HuH-7.5 (cell line): Measurements from ENCODE around the gene F10.

Experiments used
- DNase-seq: peaks from one replicate; pipeline ENCODE4 v3.0.0; 2011; ENCODE audit warnings: low spot score

The F10 gene

GRCh38 chr13:113086991-113087922 lies 35.3 kb upstream of the F10 start:
- no peak for DNase-seq

- no peak for DNase-seq
These were observed 34.5 kb upstream of the F10 start for GRCh38 chr13:113087923-113088690.

GRCh38 chr13:113088691-113089020 lies 33.9 kb upstream of the F10 start:
- DNase-seq = no peak

- DNase-seq = no peak
These were observed 32.7 kb upstream of the F10 start for GRCh38 chr13:113089693-113090414.

- no peak for DNase-seq
These were observed 32.2 kb upstream of the F10 start for GRCh38 chr13:113090415-113090770.

GRCh38 chr13:113090806-113091205 lies 31.8 kb upstream of the F10 start:
- DNase-seq = no peak

- no peak for DNase-seq
These were observed 31.3 kb upstream of the F10 start for GRCh38 chr13:113091211-113091771.

- DNase-seq = no peak
These were observed 30.5 kb upstream of the F10 start for GRCh38 chr13:113091891-113092775.

- DNase-seq = no peak
These were observed 29.6 kb upstream of the F10 start for GRCh38 chr13:113092776-113093579.

GRCh38 chr13:113093580-113094409 lies 28.8 kb upstream of the F10 start:
- no peak for DNase-seq

GRCh38 chr13:113094410-113094800 lies 28.2 kb upstream of the F10 start:
- no peak for DNase-seq

- no peak for DNase-seq
These were observed 27.2 kb upstream of the F10 start for GRCh38 chr13:113095146-113096051.

- no peak for DNase-seq
These were observed 26.4 kb upstream of the F10 start for GRCh38 chr13:113096052-113096744.

- no peak for DNase-seq
These were observed 25.8 kb upstream of the F10 start for GRCh38 chr13:113096745-113097305.

GRCh38 chr13:113097651-113098050 lies 24.9 kb upstream of the F10 start:
- no peak for DNase-seq

- no peak for DNase-seq
These were observed 24.4 kb upstream of the F10 start for GRCh38 chr13:113098162-113098732.

- DNase-seq = no peak
These were observed 23.5 kb upstream of the F10 start for GRCh38 chr13:113099142-113099541.
